SHP77 treated with DMSO at 0.1 percent for 48 hours (cell line): Measurements from ENCODE around the gene ARHGAP15.
"Not testable (repeated sequence)": the region's sequence is repeated elsewhere in the genome, so short reads cannot be mapped to it uniquely, and the experiment has no call there.

Source experiments
- DNase-seq: peaks from one replicate; lab custom pipeline; 2025; lab: John Stamatoyannopoulos, UW

The ARHGAP15 gene

GRCh38 chr2:143530758-143531157, 401.5 kb downstream of the ARHGAP15 start:
- no peak for DNase-seq

GRCh38 chr2:143532061-143532460, 402.8 kb downstream of the ARHGAP15 start:
- no peak for DNase-seq

- DNase-seq, result no peak
These were observed 404.6 kb downstream of the ARHGAP15 start for GRCh38 chr2:143533846-143534245.

- DNase-seq, result no peak
These were observed 406.6 kb downstream of the ARHGAP15 start for GRCh38 chr2:143535802-143536201.

- not testable (repeated sequence) for DNase-seq
These were observed 412.7 kb downstream of the ARHGAP15 start for GRCh38 chr2:143541899-143542298.

- DNase-seq, result no peak
These were observed 416.1 kb downstream of the ARHGAP15 start for GRCh38 chr2:143545059-143545948.

GRCh38 chr2:143545949-143546255, 416.7 kb downstream of the ARHGAP15 start:
- DNase-seq, result no peak

- DNase-seq, result no peak
These were observed 418.8 kb downstream of the ARHGAP15 start for GRCh38 chr2:143548032-143548431.

GRCh38 chr2:143550500-143550899, 421.3 kb downstream of the ARHGAP15 start:
- DNase-seq, result no peak

GRCh38 chr2:143551971-143552650, 422.9 kb downstream of the ARHGAP15 start:
- DNase-seq, result no peak

- DNase-seq, result no peak
These were observed 424.0 kb downstream of the ARHGAP15 start for GRCh38 chr2:143553261-143553660.

GRCh38 chr2:143558665-143559064, 429.4 kb downstream of the ARHGAP15 start:
- no peak for DNase-seq

- no peak for DNase-seq
These were observed 429.9 kb downstream of the ARHGAP15 start for GRCh38 chr2:143559147-143559546.

GRCh38 chr2:143560724-143561123, 431.5 kb downstream of the ARHGAP15 start:
- DNase-seq, result no peak

GRCh38 chr2:143564419-143564818, 435.2 kb downstream of the ARHGAP15 start:
- DNase-seq, result no peak

GRCh38 chr2:143571747-143572146, 442.5 kb downstream of the ARHGAP15 start:
- no peak for DNase-seq

- no peak for DNase-seq
These were observed 443.2 kb downstream of the ARHGAP15 start for GRCh38 chr2:143572421-143572820.

GRCh38 chr2:143574069-143574468, 444.9 kb downstream of the ARHGAP15 start:
- DNase-seq, result no peak

GRCh38 chr2:143575340-143575739, 446.1 kb downstream of the ARHGAP15 start:
- no peak for DNase-seq

GRCh38 chr2:143577489-143577888, 448.3 kb downstream of the ARHGAP15 start:
- DNase-seq, result no peak

GRCh38 chr2:143579456-143579855, 450.2 kb downstream of the ARHGAP15 start:
- DNase-seq, result no peak

- no peak for DNase-seq
These were observed 451.9 kb downstream of the ARHGAP15 start for GRCh38 chr2:143581134-143581533.

GRCh38 chr2:143582046-143582747, 453.0 kb downstream of the ARHGAP15 start:
- DNase-seq, result no peak
